NB4 (cell line): Measurements from ENCODE around the gene ZFYVE1.
A peak's percentile ranks its signal among the peaks of the same experiment; 100 is the strongest.
"Not testable (repeated sequence)": the region's sequence is repeated elsewhere in the genome, so short reads cannot be mapped to it uniquely, and the experiment has no call there.

Experiments used
- DNase-seq: peaks from one replicate; pipeline ENCODE4 v3.0.0; 2010; ENCODE audit warnings: low read depth
- H3K4me3 ChIP-seq: one replicate; pipeline ENCODE4 v1.5.1; 2011; ENCODE audit warnings: mild to moderate bottlenecking, low read depth, low read length, moderate library complexity
- MYC ChIP-seq: IDR thresholded peaks from 2 replicates; pipeline ENCODE4 v1.6.1; 2011; ENCODE audit warnings: low read depth, low read length
- POLR2A ChIP-seq: IDR thresholded peaks from 2 replicates; pipeline ENCODE4 v1.6.1; 2011; ENCODE audit warnings: mild to moderate bottlenecking; ENCODE audit not compliant: insufficient read length; ENCODE audit errors: extremely low read depth
- TF ChIP-seq, protein P1 (sequence below): IDR thresholded peaks from one replicate; pipeline ENCODE4 v1.5.1; 2012; ENCODE audit warnings: low read depth, low read length
- TF ChIP-seq, protein P2 (sequence below): IDR thresholded peaks from 2 replicates; pipeline ENCODE4 v1.6.1; 2011; ENCODE audit warnings: low read depth, low read length

ZFYVE1 gene

DNA sequence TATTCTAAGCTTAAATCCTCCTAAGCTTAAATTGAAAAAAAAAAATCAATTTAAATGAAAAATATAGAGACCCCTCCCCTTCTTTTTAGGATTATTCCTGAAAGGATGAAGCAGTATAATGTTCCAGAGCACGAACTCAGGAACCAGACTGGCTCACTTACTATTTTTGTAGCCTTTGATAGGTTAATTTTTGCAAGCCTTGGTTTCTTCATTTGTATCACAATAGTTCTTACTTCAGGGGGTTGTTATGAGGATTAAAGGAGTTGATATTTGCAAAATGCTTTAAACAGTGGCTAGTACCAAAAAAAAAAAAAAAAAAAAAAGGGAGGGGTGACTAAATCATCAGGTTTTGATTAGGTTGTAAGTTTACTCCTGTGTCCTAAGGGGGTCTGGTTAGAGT is 28.3 kb upstream of the ZFYVE1 start:
- H3K4me3 ChIP-seq, result no peak overlapping the region
- no peak for DNase-seq
- TF ChIP-seq POLR2A, result no peak
- TF ChIP-seq, protein P1, sequence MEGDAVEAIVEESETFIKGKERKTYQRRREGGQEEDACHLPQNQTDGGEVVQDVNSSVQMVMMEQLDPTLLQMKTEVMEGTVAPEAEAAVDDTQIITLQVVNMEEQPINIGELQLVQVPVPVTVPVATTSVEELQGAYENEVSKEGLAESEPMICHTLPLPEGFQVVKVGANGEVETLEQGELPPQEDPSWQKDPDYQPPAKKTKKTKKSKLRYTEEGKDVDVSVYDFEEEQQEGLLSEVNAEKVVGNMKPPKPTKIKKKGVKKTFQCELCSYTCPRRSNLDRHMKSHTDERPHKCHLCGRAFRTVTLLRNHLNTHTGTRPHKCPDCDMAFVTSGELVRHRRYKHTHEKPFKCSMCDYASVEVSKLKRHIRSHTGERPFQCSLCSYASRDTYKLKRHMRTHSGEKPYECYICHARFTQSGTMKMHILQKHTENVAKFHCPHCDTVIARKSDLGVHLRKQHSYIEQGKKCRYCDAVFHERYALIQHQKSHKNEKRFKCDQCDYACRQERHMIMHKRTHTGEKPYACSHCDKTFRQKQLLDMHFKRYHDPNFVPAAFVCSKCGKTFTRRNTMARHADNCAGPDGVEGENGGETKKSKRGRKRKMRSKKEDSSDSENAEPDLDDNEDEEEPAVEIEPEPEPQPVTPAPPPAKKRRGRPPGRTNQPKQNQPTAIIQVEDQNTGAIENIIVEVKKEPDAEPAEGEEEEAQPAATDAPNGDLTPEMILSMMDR, result no peak
- no peak for TF ChIP-seq MYC
- TF ChIP-seq, protein P2, sequence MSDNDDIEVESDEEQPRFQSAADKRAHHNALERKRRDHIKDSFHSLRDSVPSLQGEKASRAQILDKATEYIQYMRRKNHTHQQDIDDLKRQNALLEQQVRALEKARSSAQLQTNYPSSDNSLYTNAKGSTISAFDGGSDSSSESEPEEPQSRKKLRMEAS, result no peak

DNA sequence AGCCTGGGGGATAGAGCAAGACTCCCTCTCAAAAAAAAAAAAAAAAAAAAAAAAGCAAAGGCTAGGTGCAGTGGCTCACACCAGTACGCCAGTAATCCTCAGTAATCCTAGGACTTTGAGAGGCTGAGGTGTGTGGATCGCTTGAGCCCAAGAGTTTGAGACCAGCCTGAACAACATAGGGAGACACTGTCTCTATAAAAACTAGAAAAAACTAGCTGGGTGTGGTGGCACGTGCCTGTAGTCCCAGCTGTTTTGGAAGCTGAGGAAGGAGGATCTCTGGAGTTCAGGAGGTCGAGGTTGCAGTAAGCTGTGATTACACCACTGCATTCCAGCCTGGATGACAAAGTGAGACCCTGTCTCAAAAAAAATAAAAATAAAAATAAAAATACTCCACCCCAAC is 22.5 kb upstream of the ZFYVE1 start:
- H3K4me3 ChIP-seq, result no peak overlapping the region
- no peak for TF ChIP-seq POLR2A
- TF ChIP-seq, protein P1, result no peak
- TF ChIP-seq MYC, result no peak
- TF ChIP-seq, protein P2, result no peak
- DNase-seq, result no peak

DNA sequence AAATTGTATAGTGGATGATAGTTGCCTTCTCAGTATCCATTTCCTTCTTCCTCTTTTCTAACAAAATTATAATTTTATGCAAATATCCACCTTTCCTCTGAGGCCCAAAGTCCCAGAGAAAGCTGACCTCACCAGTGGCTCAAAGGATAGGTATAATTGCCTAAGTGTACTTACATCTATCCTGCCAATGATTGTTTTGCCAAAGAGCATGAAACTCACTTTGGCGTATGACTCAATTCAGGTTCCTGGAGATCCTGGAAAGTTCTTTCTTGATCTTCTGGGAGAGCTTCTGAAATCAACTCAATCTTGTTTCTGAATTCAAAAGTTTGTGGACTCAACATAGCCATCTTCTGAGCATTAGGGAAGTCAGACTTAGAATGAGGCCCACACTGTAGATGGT is 20.9 kb upstream of the ZFYVE1 start:
- no peak for DNase-seq
- H3K4me3 ChIP-seq, result no peak overlapping the region
- TF ChIP-seq MYC (no peak), POLR2A (no peak)
- TF ChIP-seq, protein P2, result no peak
- TF ChIP-seq, protein P1, result no peak

DNA sequence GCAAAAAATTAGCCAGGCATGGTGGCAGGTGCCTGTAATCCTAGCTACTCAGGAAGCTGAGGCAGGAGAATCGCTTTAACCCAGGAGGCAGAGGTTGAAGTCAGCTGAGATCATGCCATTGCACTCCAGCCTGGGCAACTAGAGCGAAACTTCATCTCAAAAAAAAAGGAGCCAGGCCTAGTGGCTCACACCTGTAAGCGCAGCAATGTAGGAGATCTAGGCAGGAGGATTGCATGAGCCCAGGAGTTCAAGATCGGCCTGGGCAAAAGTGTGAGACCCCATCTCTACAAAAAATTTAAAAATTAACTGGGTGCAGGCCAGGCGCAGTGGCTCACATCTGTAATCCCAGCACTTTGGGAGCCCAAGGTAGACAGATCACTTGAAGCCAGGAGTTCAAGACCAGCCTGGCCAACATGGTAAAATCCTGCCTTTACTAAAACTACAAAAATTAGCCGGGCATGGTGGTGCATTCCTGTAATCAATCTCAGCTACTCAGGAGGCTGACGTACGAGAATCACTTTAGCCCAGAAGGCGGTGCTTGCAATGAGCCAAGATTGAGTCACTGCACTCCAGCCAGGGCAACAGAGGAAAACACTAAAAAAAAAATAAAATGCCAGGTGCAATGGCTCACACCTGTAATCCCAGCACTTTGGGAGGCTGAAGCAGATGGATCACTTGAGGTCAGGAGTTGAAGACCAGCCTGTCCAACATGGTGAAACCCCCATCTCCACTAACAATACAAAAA is 10.0 kb upstream of the ZFYVE1 start:
- DNase-seq, H3K4me3 ChIP-seq: not testable (repeated sequence)

DNA sequence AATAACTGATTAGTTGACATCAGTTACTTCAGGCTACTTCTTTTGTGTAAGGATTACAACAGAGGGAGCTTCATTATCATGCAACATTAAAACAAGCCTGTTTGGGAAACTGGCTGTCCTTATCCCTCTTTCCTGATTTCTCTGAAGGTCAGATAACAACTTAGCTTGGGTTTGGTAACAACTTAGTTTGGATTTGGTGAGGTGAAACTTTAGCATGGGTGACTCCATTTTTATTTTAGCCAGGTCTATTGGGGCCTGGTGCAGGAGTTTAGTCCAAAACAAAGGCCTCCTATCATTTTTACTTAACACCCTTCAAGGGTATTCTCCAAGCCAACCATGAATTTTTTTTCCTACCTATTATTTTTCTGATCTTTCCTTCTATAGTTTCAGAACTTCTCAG is 1.1 kb upstream of the ZFYVE1 start:
- DNase-seq, result no peak
- TF ChIP-seq POLR2A (no peak), MYC (no peak)
- TF ChIP-seq, protein P2, result no peak
- TF ChIP-seq, protein P1, result no peak
- H3K4me3 ChIP-seq, result no peak overlapping the region

DNA sequence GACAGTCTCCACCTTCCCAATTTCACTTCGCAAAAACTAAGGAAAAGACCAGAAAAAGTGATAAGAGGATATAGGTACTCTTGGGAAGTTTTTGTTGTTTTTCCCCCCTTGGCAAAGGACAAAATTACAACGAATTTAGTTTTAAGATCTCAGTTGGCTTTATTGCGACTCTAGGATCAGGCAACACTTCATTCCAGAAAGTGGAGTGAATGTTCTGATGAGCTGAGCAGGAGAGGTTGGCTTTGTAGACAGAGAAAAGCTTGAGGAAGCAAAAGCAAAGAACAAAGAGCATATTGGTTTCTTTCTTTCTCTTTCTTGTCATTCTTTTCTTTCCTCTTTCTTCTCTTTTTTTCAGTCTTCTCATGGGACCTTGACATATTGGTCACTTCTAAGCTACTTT is 640 bp upstream of the ZFYVE1 start:
- DNase-seq, result no peak
- TF ChIP-seq, protein P1, result no peak
- TF ChIP-seq, protein P2, result no peak
- no peak for TF ChIP-seq MYC
- peak overlapping the region; percentile 83 for H3K4me3 ChIP-seq
